GM23338 (cell line): ENCODE results near the gene PTPRN2.

Experiments used
- CREB1 ChIP-seq: fragments of 250-450 bp; sonication (Bioruptor Pico); IDR thresholded peaks from 2 replicates; pipeline ENCODE4 v1.5.0; 2020; ENCODE audit warnings: low read depth, mild to moderate bottlenecking, moderate library complexity
- EZH2 ChIP-seq: fragments of 200-600 bp; sonication (generic); IDR thresholded peaks from one replicate; pipeline ENCODE4 v1.8.0; 2017; ENCODE audit warnings: antibody characterized with exemption, mild to moderate bottlenecking, low read depth; ENCODE audit not compliant: unreplicated experiment
- EZH2phosphoT487 ChIP-seq: fragments of 200-600 bp; sonication (generic); IDR thresholded peaks from one replicate; pipeline ENCODE4 v1.8.1; 2018; ENCODE audit warnings: antibody characterized with exemption; ENCODE audit not compliant: unreplicated experiment
- JUNB ChIP-seq: IDR thresholded peaks from one replicate; pipeline ENCODE4 v1.6.1; 2016; ENCODE audit warnings: antibody characterized with exemption; ENCODE audit not compliant: unreplicated experiment
- NANOG ChIP-seq: IDR thresholded peaks from 2 replicates; pipeline ENCODE4 v1.6.1; 2016; ENCODE audit warnings: antibody characterized with exemption, borderline replicate concordance
- POLR2AphosphoS5 ChIP-seq: IDR thresholded peaks from 2 replicates; pipeline ENCODE4 v1.6.1; 2016; ENCODE audit warnings: antibody characterized with exemption, low read depth
- TF ChIP-seq, protein P1 (sequence below), 2 experiments: fragments of 200-600 bp in 1 of 2; sonication (generic) in 1 of 2; conservative IDR thresholded peaks; 2 replicates each; pipeline versions ENCODE4 v1.5.1 to v1.6.1; 2016 to 2017; ENCODE audit warnings: antibody characterized with exemption in 2 of 2, low read depth in 2 of 2, mild to moderate bottlenecking in 2 of 2, moderate library complexity in 1 of 2
- TF ChIP-seq, protein P2 (sequence below): IDR thresholded peaks from one replicate; pipeline ENCODE4 v1.6.1; 2018; ENCODE audit warnings: antibody characterized with exemption; ENCODE audit not compliant: unreplicated experiment
- TF ChIP-seq, protein P3 (sequence below): fragments of 250-450 bp; sonication (Bioruptor Pico); IDR thresholded peaks from 2 replicates; pipeline ENCODE4 v1.5.0; 2020; ENCODE audit warnings: mild to moderate bottlenecking, moderate library complexity

DNA sequence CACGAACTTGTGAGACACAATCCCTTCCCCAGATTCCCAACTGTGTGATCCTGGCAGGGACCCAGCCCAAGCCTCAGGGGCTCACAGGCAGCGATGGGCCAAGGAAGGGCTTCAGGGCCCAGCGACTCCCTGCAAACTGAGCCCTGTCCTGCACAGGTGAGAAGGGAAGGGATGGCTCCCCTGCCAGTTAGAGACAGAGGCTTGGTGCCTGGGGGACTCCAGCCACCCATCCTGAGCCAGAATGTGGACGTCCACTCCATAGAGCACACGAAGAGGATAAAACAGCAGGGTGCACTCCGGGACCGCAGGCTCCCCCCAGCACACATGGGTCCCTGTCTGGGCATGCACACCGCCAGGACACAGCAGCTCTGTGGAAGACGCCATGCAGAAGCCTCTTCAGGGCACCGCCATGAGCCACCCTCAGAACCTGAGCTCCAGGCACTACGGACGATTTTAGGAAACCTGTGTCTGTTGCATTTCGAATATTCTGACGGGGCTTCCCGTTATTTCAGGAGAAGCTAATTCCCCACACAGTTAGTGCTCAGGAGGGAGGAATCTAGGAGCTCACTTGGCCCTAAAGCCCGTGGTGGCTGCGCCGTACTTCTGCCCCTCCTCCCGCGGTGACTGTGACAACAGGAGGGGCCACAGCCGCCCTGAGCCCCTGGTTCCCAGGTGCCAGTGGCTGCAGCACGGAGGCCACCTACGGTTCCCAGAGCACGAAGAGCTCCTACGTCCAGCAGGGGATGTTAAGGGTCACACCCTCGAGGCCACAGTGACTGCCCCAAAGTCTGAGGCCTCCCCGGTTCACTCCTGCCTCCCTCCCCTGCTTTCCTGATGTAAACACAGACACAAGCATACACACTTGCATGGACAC is 326.0 kb downstream of the PTPRN2 start:
- TF ChIP-seq, protein P1, sequence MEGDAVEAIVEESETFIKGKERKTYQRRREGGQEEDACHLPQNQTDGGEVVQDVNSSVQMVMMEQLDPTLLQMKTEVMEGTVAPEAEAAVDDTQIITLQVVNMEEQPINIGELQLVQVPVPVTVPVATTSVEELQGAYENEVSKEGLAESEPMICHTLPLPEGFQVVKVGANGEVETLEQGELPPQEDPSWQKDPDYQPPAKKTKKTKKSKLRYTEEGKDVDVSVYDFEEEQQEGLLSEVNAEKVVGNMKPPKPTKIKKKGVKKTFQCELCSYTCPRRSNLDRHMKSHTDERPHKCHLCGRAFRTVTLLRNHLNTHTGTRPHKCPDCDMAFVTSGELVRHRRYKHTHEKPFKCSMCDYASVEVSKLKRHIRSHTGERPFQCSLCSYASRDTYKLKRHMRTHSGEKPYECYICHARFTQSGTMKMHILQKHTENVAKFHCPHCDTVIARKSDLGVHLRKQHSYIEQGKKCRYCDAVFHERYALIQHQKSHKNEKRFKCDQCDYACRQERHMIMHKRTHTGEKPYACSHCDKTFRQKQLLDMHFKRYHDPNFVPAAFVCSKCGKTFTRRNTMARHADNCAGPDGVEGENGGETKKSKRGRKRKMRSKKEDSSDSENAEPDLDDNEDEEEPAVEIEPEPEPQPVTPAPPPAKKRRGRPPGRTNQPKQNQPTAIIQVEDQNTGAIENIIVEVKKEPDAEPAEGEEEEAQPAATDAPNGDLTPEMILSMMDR (conservative IDR thresholded peaks at IDR 0.05; ENCODE audit: low read depth in 2 of 2) = no peak
- TF ChIP-seq, protein P2, sequence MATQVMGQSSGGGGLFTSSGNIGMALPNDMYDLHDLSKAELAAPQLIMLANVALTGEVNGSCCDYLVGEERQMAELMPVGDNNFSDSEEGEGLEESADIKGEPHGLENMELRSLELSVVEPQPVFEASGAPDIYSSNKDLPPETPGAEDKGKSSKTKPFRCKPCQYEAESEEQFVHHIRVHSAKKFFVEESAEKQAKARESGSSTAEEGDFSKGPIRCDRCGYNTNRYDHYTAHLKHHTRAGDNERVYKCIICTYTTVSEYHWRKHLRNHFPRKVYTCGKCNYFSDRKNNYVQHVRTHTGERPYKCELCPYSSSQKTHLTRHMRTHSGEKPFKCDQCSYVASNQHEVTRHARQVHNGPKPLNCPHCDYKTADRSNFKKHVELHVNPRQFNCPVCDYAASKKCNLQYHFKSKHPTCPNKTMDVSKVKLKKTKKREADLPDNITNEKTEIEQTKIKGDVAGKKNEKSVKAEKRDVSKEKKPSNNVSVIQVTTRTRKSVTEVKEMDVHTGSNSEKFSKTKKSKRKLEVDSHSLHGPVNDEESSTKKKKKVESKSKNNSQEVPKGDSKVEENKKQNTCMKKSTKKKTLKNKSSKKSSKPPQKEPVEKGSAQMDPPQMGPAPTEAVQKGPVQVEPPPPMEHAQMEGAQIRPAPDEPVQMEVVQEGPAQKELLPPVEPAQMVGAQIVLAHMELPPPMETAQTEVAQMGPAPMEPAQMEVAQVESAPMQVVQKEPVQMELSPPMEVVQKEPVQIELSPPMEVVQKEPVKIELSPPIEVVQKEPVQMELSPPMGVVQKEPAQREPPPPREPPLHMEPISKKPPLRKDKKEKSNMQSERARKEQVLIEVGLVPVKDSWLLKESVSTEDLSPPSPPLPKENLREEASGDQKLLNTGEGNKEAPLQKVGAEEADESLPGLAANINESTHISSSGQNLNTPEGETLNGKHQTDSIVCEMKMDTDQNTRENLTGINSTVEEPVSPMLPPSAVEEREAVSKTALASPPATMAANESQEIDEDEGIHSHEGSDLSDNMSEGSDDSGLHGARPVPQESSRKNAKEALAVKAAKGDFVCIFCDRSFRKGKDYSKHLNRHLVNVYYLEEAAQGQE = no peak
- TF ChIP-seq EZH2 (no peak), CREB1 (CRISPR knock-in tag) (no peak), EZH2phosphoT487 (no peak), POLR2AphosphoS5 (no peak), JUNB (no peak), NANOG (no peak)
- TF ChIP-seq, protein P3, sequence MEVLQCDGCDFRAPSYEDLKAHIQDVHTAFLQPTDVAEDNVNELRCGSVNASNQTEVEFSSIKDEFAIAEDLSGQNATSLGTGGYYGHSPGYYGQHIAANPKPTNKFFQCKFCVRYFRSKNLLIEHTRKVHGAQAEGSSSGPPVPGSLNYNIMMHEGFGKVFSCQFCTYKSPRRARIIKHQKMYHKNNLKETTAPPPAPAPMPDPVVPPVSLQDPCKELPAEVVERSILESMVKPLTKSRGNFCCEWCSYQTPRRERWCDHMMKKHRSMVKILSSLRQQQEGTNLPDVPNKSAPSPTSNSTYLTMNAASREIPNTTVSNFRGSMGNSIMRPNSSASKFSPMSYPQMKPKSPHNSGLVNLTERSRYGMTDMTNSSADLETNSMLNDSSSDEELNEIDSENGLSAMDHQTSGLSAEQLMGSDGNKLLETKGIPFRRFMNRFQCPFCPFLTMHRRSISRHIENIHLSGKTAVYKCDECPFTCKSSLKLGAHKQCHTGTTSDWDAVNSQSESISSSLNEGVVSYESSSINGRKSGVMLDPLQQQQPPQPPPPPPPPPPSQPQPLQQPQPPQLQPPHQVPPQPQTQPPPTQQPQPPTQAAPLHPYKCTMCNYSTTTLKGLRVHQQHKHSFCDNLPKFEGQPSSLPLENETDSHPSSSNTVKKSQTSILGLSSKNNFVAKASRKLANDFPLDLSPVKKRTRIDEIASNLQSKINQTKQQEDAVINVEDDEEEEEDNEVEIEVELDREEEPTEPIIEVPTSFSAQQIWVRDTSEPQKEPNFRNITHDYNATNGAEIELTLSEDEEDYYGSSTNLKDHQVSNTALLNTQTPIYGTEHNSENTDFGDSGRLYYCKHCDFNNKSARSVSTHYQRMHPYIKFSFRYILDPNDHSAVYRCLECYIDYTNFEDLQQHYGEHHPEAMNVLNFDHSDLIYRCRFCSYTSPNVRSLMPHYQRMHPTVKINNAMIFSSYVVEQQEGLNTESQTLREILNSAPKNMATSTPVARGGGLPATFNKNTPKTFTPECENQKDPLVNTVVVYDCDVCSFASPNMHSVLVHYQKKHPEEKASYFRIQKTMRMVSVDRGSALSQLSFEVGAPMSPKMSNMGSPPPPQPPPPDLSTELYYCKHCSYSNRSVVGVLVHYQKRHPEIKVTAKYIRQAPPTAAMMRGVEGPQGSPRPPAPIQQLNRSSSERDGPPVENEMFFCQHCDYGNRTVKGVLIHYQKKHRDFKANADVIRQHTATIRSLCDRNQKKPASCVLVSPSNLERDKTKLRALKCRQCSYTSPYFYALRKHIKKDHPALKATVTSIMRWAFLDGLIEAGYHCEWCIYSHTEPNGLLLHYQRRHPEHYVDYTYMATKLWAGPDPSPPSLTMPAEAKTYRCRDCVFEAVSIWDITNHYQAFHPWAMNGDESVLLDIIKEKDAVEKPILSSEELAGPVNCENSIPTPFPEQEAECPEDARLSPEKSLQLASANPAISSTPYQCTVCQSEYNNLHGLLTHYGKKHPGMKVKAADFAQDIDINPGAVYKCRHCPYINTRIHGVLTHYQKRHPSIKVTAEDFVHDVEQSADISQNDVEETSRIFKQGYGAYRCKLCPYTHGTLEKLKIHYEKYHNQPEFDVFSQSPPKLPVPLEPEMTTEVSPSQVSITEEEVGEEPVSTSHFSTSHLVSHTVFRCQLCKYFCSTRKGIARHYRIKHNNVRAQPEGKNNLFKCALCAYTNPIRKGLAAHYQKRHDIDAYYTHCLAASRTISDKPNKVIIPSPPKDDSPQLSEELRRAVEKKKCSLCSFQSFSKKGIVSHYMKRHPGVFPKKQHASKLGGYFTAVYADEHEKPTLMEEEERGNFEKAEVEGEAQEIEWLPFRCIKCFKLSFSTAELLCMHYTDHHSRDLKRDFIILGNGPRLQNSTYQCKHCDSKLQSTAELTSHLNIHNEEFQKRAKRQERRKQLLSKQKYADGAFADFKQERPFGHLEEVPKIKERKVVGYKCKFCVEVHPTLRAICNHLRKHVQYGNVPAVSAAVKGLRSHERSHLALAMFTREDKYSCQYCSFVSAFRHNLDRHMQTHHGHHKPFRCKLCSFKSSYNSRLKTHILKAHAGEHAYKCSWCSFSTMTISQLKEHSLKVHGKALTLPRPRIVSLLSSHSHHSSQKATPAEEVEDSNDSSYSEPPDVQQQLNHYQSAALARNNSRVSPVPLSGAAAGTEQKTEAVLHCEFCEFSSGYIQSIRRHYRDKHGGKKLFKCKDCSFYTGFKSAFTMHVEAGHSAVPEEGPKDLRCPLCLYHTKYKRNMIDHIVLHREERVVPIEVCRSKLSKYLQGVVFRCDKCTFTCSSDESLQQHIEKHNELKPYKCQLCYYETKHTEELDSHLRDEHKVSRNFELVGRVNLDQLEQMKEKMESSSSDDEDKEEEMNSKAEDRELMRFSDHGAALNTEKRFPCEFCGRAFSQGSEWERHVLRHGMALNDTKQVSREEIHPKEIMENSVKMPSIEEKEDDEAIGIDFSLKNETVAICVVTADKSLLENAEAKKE (CRISPR knock-in tag) = no peak
